Left ventricle myocardium inferior (tissue), 1 donor: ENCODE measurements around the gene OPCML. TPM values are rescaled to one million over a fixed set of nuclear protein-coding genes. Genes with fewer than 3 reads are reported as not detected.

Experiments used
- DNase-seq: peaks from one replicate; pipeline ENCODE4 v3.0.0-alpha.2; 2020
- H3K27ac ChIP-seq: fragments of 200-600 bp; replicated peaks from 2 replicates; pipeline ENCODE4 v1.8.0; 2021
- H3K27me3 ChIP-seq: fragments of 200-600 bp; 2 replicates; pipeline ENCODE4 v1.8.0; 2021; ENCODE audit warnings: low read depth
- H3K36me3 ChIP-seq: fragments of 200-600 bp; 2 replicates; pipeline ENCODE4 v1.8.0; 2021
- H3K4me1 ChIP-seq: fragments of 200-600 bp; 2 replicates; pipeline ENCODE4 v1.8.0; 2021
- H3K4me3 ChIP-seq: fragments of 200-600 bp; 2 replicates; pipeline ENCODE4 v1.8.0; 2021; ENCODE audit warnings: mild to moderate bottlenecking, moderate library complexity
- H3K9me3 ChIP-seq: fragments of 200-600 bp; replicated peaks from 2 replicates; pipeline ENCODE4 v1.8.0; 2021
- intact Hi-C: fragments of 100-400 bp; cut with micrococcal nuclease; formaldehyde crosslinking; loops from one replicate; pipeline ENCODE4 v1.11.0; 2022
- total RNA-seq: library from RNA; stranded (reverse); fragmentation: NEBNext Ultra II Directional; extraction: Animal tissue kit (Norgen Biotek cat#: 25700); gene quantifications from one replicate; pipeline ENCODE4 v1.2.1, GENCODE V29; 2021
- TF ChIP-seq, protein P1 (sequence below): fragments of 200-600 bp; IDR thresholded peaks from 2 replicates; pipeline ENCODE4 v1.8.0; 2021; ENCODE audit warnings: antibody characterized with exemption, mild to moderate bottlenecking, borderline replicate concordance
- donor health status: DM: no; HTN: yes; CAD: no; lungs with severe emphysema.

OPCML gene
- total RNA-seq, 1 donor from 2014 or later = 0.63 TPM

DNA sequence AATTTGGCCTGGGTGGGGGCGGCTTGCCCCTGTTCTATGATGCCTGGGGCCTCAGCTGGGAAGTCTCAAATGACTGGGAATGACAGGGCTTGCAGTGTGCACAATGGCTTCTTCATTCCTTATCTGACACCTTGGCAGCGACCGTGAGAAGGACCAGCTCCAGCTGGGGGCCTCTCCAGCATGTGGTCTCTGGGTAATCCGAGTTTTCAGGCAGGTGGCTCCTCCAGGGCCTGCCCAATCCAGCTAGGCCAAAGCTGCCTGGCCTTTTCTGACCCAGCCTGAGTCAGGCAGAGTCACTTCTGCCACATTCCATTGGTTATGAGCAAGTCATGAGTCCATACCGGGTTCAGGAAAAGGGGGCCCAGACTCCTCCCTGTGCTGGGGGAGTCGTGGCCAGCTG lies 646.0 kb downstream of the OPCML start:
- intact Hi-C loops = no loop called here
- TF ChIP-seq, protein P1, sequence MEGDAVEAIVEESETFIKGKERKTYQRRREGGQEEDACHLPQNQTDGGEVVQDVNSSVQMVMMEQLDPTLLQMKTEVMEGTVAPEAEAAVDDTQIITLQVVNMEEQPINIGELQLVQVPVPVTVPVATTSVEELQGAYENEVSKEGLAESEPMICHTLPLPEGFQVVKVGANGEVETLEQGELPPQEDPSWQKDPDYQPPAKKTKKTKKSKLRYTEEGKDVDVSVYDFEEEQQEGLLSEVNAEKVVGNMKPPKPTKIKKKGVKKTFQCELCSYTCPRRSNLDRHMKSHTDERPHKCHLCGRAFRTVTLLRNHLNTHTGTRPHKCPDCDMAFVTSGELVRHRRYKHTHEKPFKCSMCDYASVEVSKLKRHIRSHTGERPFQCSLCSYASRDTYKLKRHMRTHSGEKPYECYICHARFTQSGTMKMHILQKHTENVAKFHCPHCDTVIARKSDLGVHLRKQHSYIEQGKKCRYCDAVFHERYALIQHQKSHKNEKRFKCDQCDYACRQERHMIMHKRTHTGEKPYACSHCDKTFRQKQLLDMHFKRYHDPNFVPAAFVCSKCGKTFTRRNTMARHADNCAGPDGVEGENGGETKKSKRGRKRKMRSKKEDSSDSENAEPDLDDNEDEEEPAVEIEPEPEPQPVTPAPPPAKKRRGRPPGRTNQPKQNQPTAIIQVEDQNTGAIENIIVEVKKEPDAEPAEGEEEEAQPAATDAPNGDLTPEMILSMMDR = no peak
- Histone ChIP-seq H3K9me3 (no peaks in the 10 kb centered on the region), H3K4me1 (peaks cover 6% of the 10 kb centered on the region), H3K27ac (no peak overlapping the region), H3K36me3 (no peaks in the 10 kb centered on the region), H3K4me3 (no peak overlapping the region), H3K27me3 (peaks cover 6% of the 10 kb centered on the region)
- no peak for DNase-seq

DNA sequence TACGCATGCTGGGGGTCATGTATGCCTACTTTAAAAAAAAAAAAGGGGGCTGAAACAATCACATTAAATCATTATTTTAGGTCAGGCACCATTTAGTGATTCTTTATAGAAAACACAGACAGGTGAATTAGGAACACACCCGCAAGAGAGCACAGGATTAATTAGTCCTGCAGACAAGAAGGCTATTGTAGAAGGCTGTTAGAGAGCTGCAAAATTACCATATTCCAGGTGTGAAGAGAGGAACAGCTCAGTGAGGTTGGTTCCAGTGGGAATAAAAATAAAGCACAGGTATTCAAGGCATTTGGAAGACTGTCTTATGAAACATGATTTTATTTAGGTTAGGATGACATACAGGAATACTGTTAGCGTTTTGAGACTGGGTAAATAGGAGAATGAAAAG lies 649.1 kb downstream of the OPCML start:
- Histone ChIP-seq H3K4me3 (no peak overlapping the region), H3K36me3 (no peaks in the 10 kb centered on the region), H3K9me3 (no peaks in the 10 kb centered on the region), H3K27ac (no peak overlapping the region), H3K27me3 (peaks cover 6% of the 10 kb centered on the region), H3K4me1 (peaks cover 6% of the 10 kb centered on the region)
- intact Hi-C loops = no loop called here
- TF ChIP-seq, protein P1 = no peak
- no peak for DNase-seq

DNA sequence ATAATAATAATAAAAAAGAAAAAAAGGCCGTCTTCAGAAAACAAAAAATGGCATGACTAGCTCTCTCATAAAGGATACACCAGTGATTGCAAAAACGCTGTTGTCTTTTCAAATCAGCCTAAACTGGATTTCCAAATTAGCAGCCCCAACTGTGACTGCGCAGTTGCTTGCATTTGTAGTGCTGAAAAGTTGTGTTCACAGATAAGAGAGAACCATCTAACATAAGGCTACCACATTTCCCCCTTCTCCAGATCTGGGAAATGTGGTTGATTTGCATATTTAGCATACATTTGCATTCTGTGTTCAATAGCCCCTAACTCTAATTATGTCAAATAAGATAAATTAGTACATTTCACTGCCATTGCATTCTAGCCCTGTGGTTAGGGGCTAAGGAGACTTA lies 650.7 kb downstream of the OPCML start:
- intact Hi-C loops = no loop called here
- Histone ChIP-seq H3K27me3 (peaks cover 13% of the 10 kb centered on the region), H3K27ac (no peak overlapping the region), H3K36me3 (no peaks in the 10 kb centered on the region), H3K4me1 (peaks cover 6% of the 10 kb centered on the region), H3K4me3 (no peak overlapping the region), H3K9me3 (no peaks in the 10 kb centered on the region)
- DNase-seq = no peak
- TF ChIP-seq, protein P1 = no peak

DNA sequence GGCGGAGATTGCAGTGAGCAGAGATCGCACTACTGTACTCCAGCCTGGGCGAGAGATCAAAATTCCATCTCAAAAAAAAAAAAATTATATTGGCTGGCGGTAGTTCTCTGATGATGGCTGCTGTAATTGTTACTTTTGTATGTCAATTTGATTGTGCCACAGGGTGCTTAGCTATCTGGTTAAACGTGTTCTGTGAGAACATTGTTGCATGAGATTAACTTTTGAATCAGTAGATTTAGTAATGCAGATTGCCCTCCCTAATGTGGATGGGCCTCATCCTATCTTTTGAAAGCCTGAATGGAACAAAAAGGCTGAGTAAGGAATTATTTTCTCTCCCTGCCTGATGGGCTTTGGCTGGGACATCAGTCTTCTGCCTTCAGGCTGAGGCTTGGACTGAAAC lies 654.2 kb downstream of the OPCML start:
- Histone ChIP-seq H3K4me3 (no peak overlapping the region), H3K36me3 (no peaks in the 10 kb centered on the region), H3K27ac (no peak overlapping the region), H3K4me1 (no peaks in the 10 kb centered on the region), H3K9me3 (no peaks in the 10 kb centered on the region), H3K27me3 (peaks cover 23% of the 10 kb centered on the region)
- DNase-seq = no peak
- TF ChIP-seq, protein P1 = no peak
- intact Hi-C loops = no loop called here

DNA sequence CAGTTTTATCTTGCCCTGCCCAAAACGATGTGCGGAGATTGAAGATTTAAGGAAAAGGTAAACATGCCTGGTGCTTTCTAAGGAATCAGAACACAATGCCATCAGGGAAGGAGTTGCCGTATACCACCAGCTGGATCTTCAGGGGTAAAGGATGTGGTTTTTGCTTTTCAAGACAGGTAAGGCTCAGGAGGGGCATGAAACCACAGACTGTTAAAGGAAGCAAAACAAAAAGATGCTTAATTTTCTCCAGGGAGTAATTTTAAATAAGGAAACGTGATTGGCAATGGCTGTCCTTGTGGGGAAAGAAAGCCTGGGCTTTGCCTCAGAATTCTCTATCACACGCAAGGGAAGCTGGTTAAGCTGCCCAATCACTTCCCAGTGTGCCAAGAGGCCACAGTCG lies 655.6 kb downstream of the OPCML start:
- intact Hi-C loops = no loop called here
- TF ChIP-seq, protein P1 = no peak

DNA sequence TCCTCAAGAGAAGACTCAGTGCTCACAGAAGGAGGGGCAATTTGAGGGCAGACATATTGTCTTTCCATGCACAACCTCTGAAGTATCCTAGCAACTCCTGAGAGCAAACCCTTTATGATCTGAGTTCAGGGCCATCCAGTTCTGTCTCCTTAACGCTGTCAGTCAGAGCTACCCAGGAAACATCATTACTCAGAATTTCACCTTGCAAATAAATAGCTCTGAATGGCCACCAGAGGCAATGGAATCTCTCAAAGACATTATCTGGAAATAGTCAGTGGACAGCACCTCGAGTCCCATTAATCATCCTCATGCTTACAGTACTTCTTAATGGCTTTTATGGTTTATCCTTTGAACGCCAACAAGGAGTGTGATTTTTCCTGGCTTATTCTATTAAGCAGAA lies 656.1 kb downstream of the OPCML start:
- no peak overlapping the region for H3K27ac ChIP-seq
- TF ChIP-seq, protein P1 = no peak
- no peaks in the 10 kb centered on the region for H3K36me3 ChIP-seq
- no peak overlapping the region for H3K4me3 ChIP-seq
- intact Hi-C loops = no loop called here
- no peaks in the 10 kb centered on the region for H3K4me1 ChIP-seq
- H3K27me3 ChIP-seq = peaks cover 20% of the 10 kb centered on the region
- no peak for DNase-seq
- H3K9me3 ChIP-seq = no peaks in the 10 kb centered on the region

More for the DNA sequence above, 655.6 kb downstream of the OPCML start:
- Histone ChIP-seq H3K27ac (no peak overlapping the region), H3K27me3 (peaks cover 20% of the 10 kb centered on the region), H3K9me3 (no peaks in the 10 kb centered on the region), H3K4me3 (no peak overlapping the region), H3K4me1 (no peaks in the 10 kb centered on the region), H3K36me3 (no peaks in the 10 kb centered on the region)
- DNase-seq = no peak
